ENCODE data around the gene MRPS15.
"Not testable (repeated sequence)": the region's sequence is repeated elsewhere in the genome, so short reads cannot be mapped to it uniquely, and the experiment has no call there.

Gene MRPS15

DNA sequence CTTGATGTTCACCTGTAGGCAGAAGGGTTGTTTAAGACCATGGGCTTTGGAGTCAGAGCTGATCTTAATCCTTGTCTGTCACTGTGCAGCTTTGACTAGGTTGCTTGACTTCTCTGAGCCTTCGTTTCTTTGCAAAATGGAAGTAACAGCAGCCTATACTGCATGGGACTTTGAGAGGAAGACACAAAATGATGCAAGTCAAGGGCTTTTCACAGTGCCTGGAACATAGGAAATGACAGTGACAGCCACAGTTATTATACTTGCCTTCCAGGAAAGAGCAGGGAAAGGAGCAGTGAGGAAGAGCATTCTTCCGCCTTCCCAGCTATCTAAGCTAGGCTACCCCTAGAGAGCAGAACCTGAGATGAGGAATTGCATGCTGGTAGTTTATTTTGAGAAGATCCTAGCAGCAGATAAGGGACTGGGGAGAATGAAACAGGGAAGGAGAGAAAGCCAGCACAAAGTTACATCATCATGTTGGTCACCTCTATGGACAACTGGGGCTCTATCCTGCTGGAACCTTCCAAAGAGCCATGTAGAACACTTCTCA lies 15.4 kb upstream of the MRPS15 start (continued):
- TF ChIP-seq ZIC2 (tag by site-specific recombination; IDR thresholded peaks at IDR 0.05) (0 out of 2 replicates have a peak, but pooled peaks have one; percentile 27), ZNF580 (tag by site-specific recombination; IDR thresholded peaks at IDR 0.05) (0 out of 2 replicates have a peak, but pooled peaks have one; percentile 42)

- H3K9me3 ChIP-seq (ENCODE audit: control insufficient read depth, insufficient read depth, low read depth, low read length); H3K4me1 ChIP-seq (ENCODE audit: control insufficient read depth, insufficient read depth, low read length); CTCF ChIA-PET; H3K4me3 ChIP-seq (ENCODE audit: low read depth, low read length); H3K27ac ChIP-seq (ENCODE audit: extremely low read depth, low read depth, low read length); H3K36me3 ChIP-seq (ENCODE audit: control insufficient read depth in 2 of 2, insufficient read depth in 1 of 2, low read length in 2 of 2): not testable (repeated sequence)
- POLR2A ChIA-PET = interaction anchor here (0.7 kb wide), 1 partner anchor 1145 kb away, joined by 3 read pairs; no protein-coding TSS in a partner anchor
Observed at GRCh38 chr1:36477615-36478014, 13.4 kb upstream of the MRPS15 start.

DNA sequence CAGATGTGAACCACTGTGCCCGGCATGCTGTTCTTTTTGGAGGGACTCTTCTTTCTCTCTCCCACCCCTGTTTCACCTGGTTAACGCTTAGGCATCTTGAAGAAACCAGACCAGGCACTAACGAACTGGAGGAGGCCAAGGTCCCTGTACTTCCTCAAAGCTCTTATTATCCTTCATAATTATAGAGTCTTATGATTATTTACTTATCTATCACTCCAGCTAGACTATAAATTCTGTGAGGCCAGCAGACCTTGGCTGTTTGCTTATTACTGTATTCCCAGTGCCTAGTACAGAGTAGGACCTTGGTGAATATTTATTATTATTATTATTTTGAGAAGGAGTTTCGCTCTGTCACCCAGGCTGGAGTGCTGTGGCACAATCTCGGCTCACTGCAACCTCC lies 12.8 kb upstream of the MRPS15 start:
- no peaks in the 10 kb centered on the region for H3K9me3 ChIP-seq (ENCODE audit: control insufficient read depth, insufficient read depth, low read depth, low read length)
- H3K4me3 ChIP-seq (ENCODE audit: low read depth, low read length) = no peak overlapping the region
- H3K4me1 ChIP-seq (ENCODE audit: control insufficient read depth, insufficient read depth, low read length) = no peaks in the 10 kb centered on the region
- ChIA-PET CTCF (no interaction called here), POLR2A (no interaction called here)
- no peaks in the 10 kb centered on the region for H3K36me3 ChIP-seq (ENCODE audit: control insufficient read depth in 2 of 2, insufficient read depth in 1 of 2, low read length in 2 of 2)
- TF ChIP-seq ZNF768 (tag by site-specific recombination; IDR thresholded peaks at IDR 0.05) = no peak
- TF ChIP-seq ZNF23 (tag by site-specific recombination; IDR thresholded peaks at IDR 0.05; ENCODE audit: borderline replicate concordance) = no peak
- no peak for TF ChIP-seq ZNF18 (tag by site-specific recombination; IDR thresholded peaks at IDR 0.05)
- no peak for TF ChIP-seq ZNF433 (tag by site-specific recombination; IDR thresholded peaks at IDR 0.05; ENCODE audit: low read depth)
- no peak for TF ChIP-seq ZNF791 (tag by site-specific recombination; IDR thresholded peaks at IDR 0.05)
- no peak for TF ChIP-seq ZNF837 (tag by site-specific recombination; IDR thresholded peaks at IDR 0.05)
- no peak for TF ChIP-seq BCL11A (tag by site-specific recombination; IDR thresholded peaks at IDR 0.05; ENCODE audit: low read depth)
- no peak for TF ChIP-seq HOXA7 (CRISPR knock-in tag; IDR thresholded peaks at IDR 0.05; ENCODE audit: borderline replicate concordance)
- no peak overlapping the region for H3K27ac ChIP-seq (ENCODE audit: extremely low read depth, low read depth, low read length)

GRCh38 chr1:36475910-36476604 lies 11.9 kb upstream of the MRPS15 start:
- no peaks in the 10 kb centered on the region for H3K4me1 ChIP-seq (ENCODE audit: control insufficient read depth, insufficient read depth, low read length)
- H3K4me3 ChIP-seq (ENCODE audit: low read depth, low read length) = no peak overlapping the region
- no peaks in the 10 kb centered on the region for H3K9me3 ChIP-seq (ENCODE audit: control insufficient read depth, insufficient read depth, low read depth, low read length)
- TF ChIP-seq ZNF548 (tag by site-specific recombination; IDR thresholded peaks at IDR 0.05) (no peak), ATF2 (tag by site-specific recombination; IDR thresholded peaks at IDR 0.05; ENCODE audit: low read depth) (0 out of 2 replicates have a peak, but pooled peaks have one; percentile 36)
- ChIA-PET POLR2A (interaction anchor here (1.5 kb wide), 1 partner anchor 11 kb away, joined by 4 read pairs; the partner anchor contains the start of gene MRPS15), CTCF (interaction anchor here (0.5 to 0.6 kb wide), 2 partner anchors 10 to 104 kb away, joined by 3 to 5 read pairs; no protein-coding TSS in a partner anchor)
- no peaks in the 10 kb centered on the region for H3K36me3 ChIP-seq (ENCODE audit: control insufficient read depth in 2 of 2, insufficient read depth in 1 of 2, low read length in 2 of 2)
- H3K27ac ChIP-seq (ENCODE audit: extremely low read depth, low read depth, low read length) = no peak overlapping the region
